ENCODE data around the gene TUBGCP2.

DNA sequence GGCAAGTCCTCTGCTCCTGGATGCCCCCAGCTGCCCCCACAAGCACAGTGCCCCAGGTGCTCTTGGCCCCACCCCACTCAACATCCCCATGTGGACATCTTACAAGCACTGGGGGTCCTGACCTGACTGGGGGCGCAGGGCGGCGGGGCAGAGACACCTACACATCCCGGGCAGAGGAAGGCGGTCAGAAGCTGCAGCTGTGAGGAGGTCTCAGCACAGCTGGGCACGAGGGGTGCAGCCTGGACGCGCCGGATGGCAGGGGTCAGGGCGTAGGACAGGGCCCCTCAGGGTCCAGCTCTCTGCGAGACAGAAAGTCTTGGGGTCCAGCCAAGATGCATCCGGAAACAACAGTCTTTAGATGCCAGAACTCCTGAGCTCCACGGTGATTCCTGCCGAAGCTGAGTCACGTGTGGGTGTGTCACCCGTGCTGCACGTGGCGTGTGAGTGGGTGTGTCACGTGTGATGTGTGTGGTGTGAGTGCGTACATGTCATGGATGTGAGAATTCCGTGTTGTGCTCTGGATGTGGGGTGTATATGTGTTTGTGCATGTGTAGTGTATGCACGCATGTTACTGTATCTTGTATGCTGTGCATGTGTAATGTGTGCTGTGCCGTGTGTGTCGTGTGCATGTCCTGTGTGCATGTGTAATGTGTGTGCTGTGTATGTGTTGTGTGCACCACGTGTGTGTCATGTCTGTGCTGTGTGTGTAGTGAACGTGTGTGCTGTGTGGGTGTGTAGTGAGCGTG is 65.9 kb downstream of the TUBGCP2 start:
- no peak for TF ChIP-seq ZBTB8A (CRISPR knock-in tag; IDR thresholded peaks at IDR 0.05; ENCODE audit: borderline replicate concordance, low read depth)
- TF ChIP-seq NFRKB (IDR thresholded peaks at IDR 0.05): no peak
- no peak for TF ChIP-seq MEF2D (CRISPR knock-in tag; IDR thresholded peaks at IDR 0.05)
- TF ChIP-seq, protein P1, sequence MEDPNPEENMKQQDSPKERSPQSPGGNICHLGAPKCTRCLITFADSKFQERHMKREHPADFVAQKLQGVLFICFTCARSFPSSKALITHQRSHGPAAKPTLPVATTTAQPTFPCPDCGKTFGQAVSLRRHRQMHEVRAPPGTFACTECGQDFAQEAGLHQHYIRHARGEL (CRISPR knock-in tag; IDR thresholded peaks at IDR 0.05): no peak
